Measurements from ENCODE around the gene CCDC146.
"Not testable (repeated sequence)": the region's sequence is repeated elsewhere in the genome, so short reads cannot be mapped to it uniquely, and the experiment has no call there.

Gene CCDC146

DNA sequence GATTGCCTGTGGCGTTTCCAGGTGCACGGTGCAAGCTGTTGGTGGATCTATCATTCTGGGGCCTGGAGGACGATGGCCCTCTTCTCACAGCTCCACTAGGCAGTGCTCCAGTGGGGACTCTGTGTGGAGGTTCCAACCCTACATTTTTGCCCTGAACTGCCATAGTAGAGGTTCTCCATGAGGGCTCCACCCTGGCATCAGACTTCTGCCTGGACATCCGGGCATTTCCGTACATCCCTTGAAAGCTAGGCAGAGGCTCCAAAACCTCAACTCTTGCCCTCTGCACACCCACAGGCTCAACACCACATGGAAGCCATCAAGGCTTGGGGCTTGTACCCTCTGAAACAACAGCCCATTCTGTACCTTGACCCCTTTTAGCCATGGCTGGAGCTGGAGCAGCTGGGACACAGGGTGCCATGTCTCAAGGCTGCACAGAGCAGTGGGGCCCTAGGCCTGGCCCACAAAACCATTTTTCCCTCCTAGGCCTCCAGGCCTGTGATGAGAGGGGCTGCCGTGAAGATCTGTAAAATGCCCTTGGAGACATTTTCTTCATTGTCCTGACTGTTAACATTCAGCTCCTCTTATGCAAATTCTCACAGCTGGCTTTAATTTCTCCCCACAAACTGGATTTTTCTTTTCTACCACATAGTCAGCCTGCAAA is 87.2 kb downstream of the CCDC146 start:
- no peak overlapping the region for H3K4me3 Mint-ChIP-seq
- no peaks in the 10 kb centered on the region for H3K4me1 Mint-ChIP-seq
- no peaks in the 10 kb centered on the region for H3K27me3 Mint-ChIP-seq (ENCODE audit: low read depth)

DNA sequence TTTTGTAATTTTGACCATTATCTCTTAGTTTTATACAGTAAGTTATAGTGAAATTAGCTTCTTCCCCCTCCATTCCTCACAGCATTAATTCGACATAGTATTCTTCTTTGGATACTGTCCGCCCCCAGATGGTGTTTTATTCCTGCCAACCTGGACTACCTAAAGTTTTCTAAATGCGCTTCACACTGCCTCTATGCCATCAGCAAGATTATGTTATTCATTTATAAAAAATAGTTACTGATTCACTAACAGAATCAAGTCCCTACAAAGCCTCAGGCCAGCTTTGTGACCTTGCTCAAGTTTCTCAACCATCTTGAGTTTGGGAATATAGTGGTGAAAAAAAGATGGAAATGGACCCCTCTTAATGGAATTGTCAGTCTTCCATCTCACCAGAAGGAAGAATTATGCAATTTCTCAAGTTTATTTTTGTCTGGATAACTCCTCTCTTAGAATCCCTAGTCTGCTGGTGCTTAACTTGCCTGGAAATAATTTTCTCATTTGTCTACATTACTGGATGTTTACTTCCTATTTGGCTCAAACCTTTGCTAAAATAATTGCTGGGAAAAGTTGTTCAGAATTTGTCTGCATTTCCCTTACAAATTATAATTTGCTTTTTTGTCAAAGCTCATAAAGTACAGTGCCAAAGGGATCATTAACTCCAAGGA is 93.9 kb downstream of the CCDC146 start:
- Mint-ChIP-seq H3K36me3 (ENCODE audit: low read depth) (peaks cover 18% of the 10 kb centered on the region), H3K4me3 (no peak overlapping the region), H3K27ac (peak overlapping the region; percentile 11 to 85 (median 47)), H3K27me3 (ENCODE audit: low read depth) (no peaks in the 10 kb centered on the region), H3K4me1 (no peaks in the 10 kb centered on the region), H3K9me3 (peaks cover 4% of the 10 kb centered on the region)
- TF ChIP-seq CTCF (IDR thresholded peaks at IDR 0.05; ENCODE audit: unreplicated experiment in 3 of 3): no peak

More for the DNA sequence above, 87.2 kb downstream of the CCDC146 start:
- Mint-ChIP-seq H3K27ac (no peak overlapping the region), H3K9me3 (peaks cover 23% of the 10 kb centered on the region), H3K36me3 (ENCODE audit: low read depth) (peaks cover 22% of the 10 kb centered on the region)
- no peak for TF ChIP-seq CTCF (IDR thresholded peaks at IDR 0.05; ENCODE audit: unreplicated experiment in 3 of 3)

GRCh38 chr7:77217474-77218185 is 95.2 kb downstream of the CCDC146 start:
- Mint-ChIP-seq H3K27me3 (ENCODE audit: low read depth) (no peaks in the 10 kb centered on the region), H3K9me3 (peaks cover 4% of the 10 kb centered on the region), H3K36me3 (ENCODE audit: low read depth) (peaks cover 18% of the 10 kb centered on the region), H3K4me3 (no peak overlapping the region), H3K4me1 (no peaks in the 10 kb centered on the region), H3K27ac (no peak overlapping the region)
- no peak for TF ChIP-seq CTCF (IDR thresholded peaks at IDR 0.05; ENCODE audit: unreplicated experiment in 3 of 3)

DNA sequence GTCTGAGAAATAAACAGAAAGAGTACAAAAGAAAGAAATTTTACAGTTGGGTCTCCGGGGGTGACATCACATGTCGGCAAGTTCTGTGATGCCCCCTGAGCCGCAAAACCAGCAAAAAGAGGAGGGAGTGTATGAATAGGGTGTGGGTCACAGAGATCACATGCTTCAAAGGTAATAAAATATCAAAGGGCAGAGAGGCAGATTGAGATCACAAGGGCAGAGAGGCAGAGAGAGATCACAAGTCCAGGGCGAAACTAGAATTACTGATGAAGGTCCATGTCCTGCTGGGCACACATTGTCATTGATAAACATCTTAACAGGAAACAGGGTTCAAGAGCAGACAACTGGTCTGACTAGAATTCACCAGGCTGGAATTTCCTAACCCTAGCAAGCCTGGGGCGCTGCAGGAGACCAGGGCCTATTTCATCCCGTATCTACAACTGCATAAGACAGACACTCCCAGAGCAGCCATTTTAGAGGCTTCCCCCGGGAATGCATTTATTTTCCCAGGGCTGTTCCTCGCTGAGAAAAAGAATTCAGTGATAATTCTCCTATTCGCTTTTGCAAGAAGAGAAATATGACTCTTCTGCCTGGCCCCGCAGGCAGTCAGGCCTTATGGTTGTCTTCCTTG is 97.4 kb downstream of the CCDC146 start:
- H3K4me1 Mint-ChIP-seq: not testable (repeated sequence)

DNA sequence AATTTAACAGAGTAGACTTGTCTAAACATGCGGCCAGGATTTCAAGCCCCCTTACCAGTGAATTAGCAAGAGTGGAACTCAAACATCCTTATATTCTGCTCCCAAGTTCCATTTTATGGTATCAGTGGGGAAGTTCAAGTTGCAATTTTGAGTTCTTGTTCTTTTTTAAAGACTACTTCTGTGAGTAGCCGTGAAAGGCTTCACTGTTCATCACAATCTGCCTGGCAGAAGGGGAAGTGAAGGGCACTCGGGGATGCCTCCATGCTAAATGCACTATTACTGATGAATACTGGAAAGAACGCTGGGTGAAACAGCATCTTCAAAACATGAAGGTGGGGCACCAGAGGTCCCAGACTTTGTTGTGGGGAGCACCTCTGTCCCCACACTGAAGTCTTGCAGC is 99.7 kb downstream of the CCDC146 start:
- H3K4me1 Mint-ChIP-seq: no peaks in the 10 kb centered on the region
- no peaks in the 10 kb centered on the region for H3K27me3 Mint-ChIP-seq (ENCODE audit: low read depth)
- H3K4me3 Mint-ChIP-seq: no peak overlapping the region
- no peak overlapping the region for H3K27ac Mint-ChIP-seq
- peaks cover 14% of the 10 kb centered on the region for H3K36me3 Mint-ChIP-seq (ENCODE audit: low read depth)
- TF ChIP-seq CTCF (IDR thresholded peaks at IDR 0.05; ENCODE audit: unreplicated experiment in 3 of 3): no peak
- H3K9me3 Mint-ChIP-seq: peaks cover 4% of the 10 kb centered on the region

More for the DNA sequence above, 97.4 kb downstream of the CCDC146 start:
- not testable (repeated sequence) for H3K9me3 Mint-ChIP-seq; H3K27ac Mint-ChIP-seq; H3K4me3 Mint-ChIP-seq; H3K27me3 Mint-ChIP-seq (ENCODE audit: low read depth)
- H3K36me3 Mint-ChIP-seq (ENCODE audit: low read depth): peaks cover 18% of the 10 kb centered on the region

DNA sequence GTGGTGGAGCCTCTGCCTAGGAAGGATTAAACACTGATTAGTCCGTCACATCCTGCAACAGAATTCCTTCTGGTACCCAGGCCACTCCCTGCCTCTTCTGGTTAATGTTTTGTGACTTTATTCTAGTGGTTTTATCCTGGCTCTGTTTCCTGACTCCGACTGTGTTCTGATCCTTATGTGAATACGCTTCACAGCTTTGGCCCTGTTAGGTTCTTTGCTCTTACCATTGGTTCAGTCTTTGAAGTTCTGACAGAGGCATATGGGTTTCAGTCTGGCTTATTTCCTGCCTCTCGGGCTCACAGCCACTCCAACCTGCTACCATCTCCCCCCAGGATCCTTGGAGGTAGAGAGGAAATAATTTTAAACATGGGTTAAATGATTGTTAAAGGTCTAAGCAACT is 100.4 kb downstream of the CCDC146 start:
- Mint-ChIP-seq H3K27me3 (ENCODE audit: low read depth) (no peaks in the 10 kb centered on the region), H3K27ac (peak overlapping the region in 1 of 3 experiments; percentile 52), H3K4me3 (no peak overlapping the region), H3K9me3 (peaks cover 4% of the 10 kb centered on the region), H3K4me1 (no peaks in the 10 kb centered on the region), H3K36me3 (ENCODE audit: low read depth) (peaks cover 14% of the 10 kb centered on the region)
- TF ChIP-seq CTCF (IDR thresholded peaks at IDR 0.05; ENCODE audit: unreplicated experiment in 3 of 3): no peak
